ENCODE measurements around the gene CDKN1B. TPM values are rescaled to one million over a fixed set of nuclear protein-coding genes. Genes with fewer than 3 reads are reported as not detected.

Gene CDKN1B
- total RNA-seq, 1 experiment from 2014 or later, result 25.9 TPM

DNA sequence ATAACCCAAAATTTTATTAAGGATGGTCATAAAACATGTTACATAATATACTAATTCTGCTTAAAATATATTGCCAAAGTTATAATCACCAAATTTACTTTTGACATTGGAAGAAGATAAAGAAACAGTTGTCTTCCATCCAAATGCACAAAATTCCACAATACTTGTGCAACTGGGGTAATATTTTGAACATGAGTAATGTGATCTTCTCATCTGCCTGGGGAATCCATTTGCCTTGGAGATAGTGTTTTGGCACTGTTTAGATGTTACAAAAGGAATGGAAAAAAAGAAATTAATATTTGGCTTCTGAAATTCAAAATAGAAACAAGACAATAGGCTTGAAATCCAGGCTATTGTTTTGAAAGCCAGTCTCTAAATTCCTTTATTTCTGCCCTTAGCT, 30.2 kb upstream of the CDKN1B start:
- DNase-seq (ENCODE audit: low read depth, low spot score) (no peak), ATAC-seq (no peak)
- in situ Hi-C loops (cut with HindIII; ENCODE audit: low pct_unique_long_range_greater_than_20kb, low sequenced_read_pairs) (no loop called here), intact Hi-C loops (cut with micrococcal nuclease; ENCODE audit: unreplicated experiment) (no loop called here)
- ChIA-PET CTCF (no interaction called here), POLR2A (interaction anchor here (0.6 kb wide), 1 partner anchor 81 kb away, joined by 12 read pairs; no protein-coding TSS in a partner anchor)
- no peaks in the 10 kb centered on the region for H3K9me3 ChIP-seq (ENCODE audit: control insufficient read depth, insufficient read depth, low read depth, low read length)
- TF ChIP-seq POLR2AphosphoS5 (IDR thresholded peaks at IDR 0.05; ENCODE audit: low read depth, low read length), result no peak
- no peak for TF ChIP-seq REST (IDR thresholded peaks at IDR 0.05; ENCODE audit: insufficient read depth in 1 of 2, low read depth in 2 of 2, low read length in 1 of 2)
- no peak for TF ChIP-seq SIN3A (IDR thresholded peaks at IDR 0.05; ENCODE audit: borderline replicate concordance, insufficient read depth, low read depth, low read length)
- TF ChIP-seq TCF7L2 (IDR thresholded peaks at IDR 0.05; ENCODE audit: low read depth, low read length), result no peak
- TF ChIP-seq, protein P1, sequence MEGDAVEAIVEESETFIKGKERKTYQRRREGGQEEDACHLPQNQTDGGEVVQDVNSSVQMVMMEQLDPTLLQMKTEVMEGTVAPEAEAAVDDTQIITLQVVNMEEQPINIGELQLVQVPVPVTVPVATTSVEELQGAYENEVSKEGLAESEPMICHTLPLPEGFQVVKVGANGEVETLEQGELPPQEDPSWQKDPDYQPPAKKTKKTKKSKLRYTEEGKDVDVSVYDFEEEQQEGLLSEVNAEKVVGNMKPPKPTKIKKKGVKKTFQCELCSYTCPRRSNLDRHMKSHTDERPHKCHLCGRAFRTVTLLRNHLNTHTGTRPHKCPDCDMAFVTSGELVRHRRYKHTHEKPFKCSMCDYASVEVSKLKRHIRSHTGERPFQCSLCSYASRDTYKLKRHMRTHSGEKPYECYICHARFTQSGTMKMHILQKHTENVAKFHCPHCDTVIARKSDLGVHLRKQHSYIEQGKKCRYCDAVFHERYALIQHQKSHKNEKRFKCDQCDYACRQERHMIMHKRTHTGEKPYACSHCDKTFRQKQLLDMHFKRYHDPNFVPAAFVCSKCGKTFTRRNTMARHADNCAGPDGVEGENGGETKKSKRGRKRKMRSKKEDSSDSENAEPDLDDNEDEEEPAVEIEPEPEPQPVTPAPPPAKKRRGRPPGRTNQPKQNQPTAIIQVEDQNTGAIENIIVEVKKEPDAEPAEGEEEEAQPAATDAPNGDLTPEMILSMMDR (IDR thresholded peaks at IDR 0.05), result no peak
- H3K27me3 ChIP-seq (ENCODE audit: control insufficient read depth, insufficient read depth, low read length), result no peaks in the 10 kb centered on the region
- H3K36me3 ChIP-seq (ENCODE audit: control insufficient read depth, insufficient read depth, low read length), result no peaks in the 10 kb centered on the region
- BruUV-seq (replicated peaks), result no TSS peak
- H3K4me1 ChIP-seq (ENCODE audit: control insufficient read depth, insufficient read depth, low read length), result no peaks in the 10 kb centered on the region
- H3K27ac ChIP-seq (ENCODE audit: low read length), result no peak overlapping the region
- no peak overlapping the region for H3K4me3 ChIP-seq (ENCODE audit: low read depth in 2 of 2, low read length in 2 of 2)

GRCh38 chr12:12689647-12690300, 27.4 kb upstream of the CDKN1B start:
- H3K27ac ChIP-seq (ENCODE audit: low read length), result no peak overlapping the region
- no peaks in the 10 kb centered on the region for H3K36me3 ChIP-seq (ENCODE audit: control insufficient read depth, insufficient read depth, low read length)
- ChIA-PET POLR2A (no interaction called here), CTCF (no interaction called here)
- no peak overlapping the region for H3K4me3 ChIP-seq (ENCODE audit: low read depth in 2 of 2, low read length in 2 of 2)
- no TSS peak for BruUV-seq (replicated peaks)
- no peak for TF ChIP-seq REST (IDR thresholded peaks at IDR 0.05; ENCODE audit: insufficient read depth in 1 of 2, low read depth in 2 of 2, low read length in 1 of 2)
- DNase-seq (ENCODE audit: low read depth, low spot score) (no peak), ATAC-seq (no peak)
- H3K4me1 ChIP-seq (ENCODE audit: control insufficient read depth, insufficient read depth, low read length), result no peaks in the 10 kb centered on the region
- H3K27me3 ChIP-seq (ENCODE audit: control insufficient read depth, insufficient read depth, low read length), result no peaks in the 10 kb centered on the region
- intact Hi-C loops (cut with micrococcal nuclease; ENCODE audit: unreplicated experiment) (no loop called here), in situ Hi-C loops (cut with HindIII; ENCODE audit: low pct_unique_long_range_greater_than_20kb, low sequenced_read_pairs) (no loop called here)
- no peaks in the 10 kb centered on the region for H3K9me3 ChIP-seq (ENCODE audit: control insufficient read depth, insufficient read depth, low read depth, low read length)
